Esophagus muscularis mucosa (tissue), 4 donors: Measurements from ENCODE around the gene SPEF1. TPM values are rescaled to one million over a fixed set of nuclear protein-coding genes. Genes with fewer than 3 reads are reported as not detected.

Experiments used
- DNase-seq: peaks from one replicate; pipeline ENCODE4 v3.0.0-alpha.2; 2017; ENCODE audit errors: extremely low spot score
- H3K27ac ChIP-seq, 4 donors: fragments of 200-600 bp; sonication (generic); replicated peaks in 1 of 4; 1 replicate in 3 of 4; 2 replicates in 1 of 4; pipeline ENCODE4 v1.5.1; 2016 to 2019; ENCODE audit warnings: mild to moderate bottlenecking in 1 of 4
- H3K27me3 ChIP-seq, 4 donors: fragments of 200-600 bp; sonication (generic); one replicate each; pipeline versions ENCODE4 v1.5.1 to v1.6.0; 2016 to 2019
- H3K36me3 ChIP-seq, 4 donors: fragments of 200-600 bp; sonication (generic); one replicate each; pipeline ENCODE4 v1.5.1; 2016 to 2019
- H3K4me1 ChIP-seq, 4 donors: fragments of 200-600 bp; sonication (generic); one replicate each; pipeline ENCODE4 v1.5.1; 2016 to 2019
- H3K4me3 ChIP-seq, 4 donors: fragments of 200-600 bp; sonication (generic); 1 replicate in 2 of 4; 2 replicates in 2 of 4; pipeline ENCODE4 v1.5.1; 2016 to 2019; ENCODE audit warnings: mild to moderate bottlenecking in 4 of 4, moderate library complexity in 1 of 4
- H3K9me3 ChIP-seq, 4 donors: fragments of 200-600 bp; sonication (generic); 1 replicate in 3 of 4; 2 replicates in 1 of 4; pipeline ENCODE4 v1.5.1; 2016 to 2019
- CTCF ChIP-seq, 3 experiments: fragments of 200-600 bp in 2 of 3; fragments of 450-650 bp in 1 of 3; sonication (generic) in 2 of 3; IDR thresholded peaks; one replicate each; pipeline ENCODE4 v1.5.1; 2017 to 2019; ENCODE audit warnings: antibody characterized with exemption in 3 of 3, mild to moderate bottlenecking in 2 of 3, moderate library complexity in 1 of 3
- EP300 ChIP-seq: sonication (generic); formaldehyde crosslinking; IDR thresholded peaks from one replicate; pipeline ENCODE4 v1.6.1; 2017; ENCODE audit warnings: antibody characterized with exemption
- POLR2A ChIP-seq: fragments of 450-650 bp; IDR thresholded peaks from one replicate; pipeline ENCODE4 v1.6.1; 2017; ENCODE audit warnings: antibody characterized with exemption, moderate library complexity, mild to moderate bottlenecking, low read depth
- POLR2AphosphoS5 ChIP-seq, 2 donors: sonication (generic); formaldehyde crosslinking; IDR thresholded peaks; one replicate each; pipeline ENCODE4 v1.6.1; 2017; ENCODE audit warnings: antibody characterized with exemption in 2 of 2
- WGBS: methylation state at CpG from one replicate; pipeline ENCODE4 v1.1.5; 2018; 5-methylcytosine and 5-hydroxymethylcytosine counted together
- intact Hi-C: fragments of 100-400 bp; cut with DNase I; formaldehyde crosslinking; loops from one replicate; pipeline ENCODE4 v1.15.1; 2023
- total RNA-seq, 4 donors: library from RNA; depleted of rRNA; stranded (reverse); fragments of >200 nt; gene quantifications; one replicate each; pipeline versions ENCODE4 v1.1.0 to v1.2.1, GENCODE V29; 2016

The SPEF1 gene
- total RNA-seq, 4 donors from 2014 or later: 0.50 TPM; not detected in 3

- peaks cover 28 to 39% (median 33%) of the 10 kb centered on the region in 4 donors for H3K4me1 ChIP-seq
- intact Hi-C loops: loop anchor here (2.0 kb wide), 1 partner anchor 33 kb away; the partner anchor contains the start of gene CENPB
- TF ChIP-seq POLR2A (no peak), POLR2AphosphoS5 (IDR thresholded peaks at IDR 0.05) (no peak), CTCF (IDR thresholded peaks at IDR 0.05) (no peak), EP300 (no peak)
- peak overlapping the region; percentile 65 to 85 (median 74) for H3K4me3 ChIP-seq
- no peaks in the 10 kb centered on the region for H3K9me3 ChIP-seq
- H3K27ac ChIP-seq: peak overlapping the region; percentile 91 to 98 (median 95)
- WGBS: 70% methylated on average over 19 of the region's 20 CpGs
- no peak for DNase-seq
- H3K27me3 ChIP-seq: no peaks in the 10 kb centered on the region
- H3K36me3 ChIP-seq: peaks cover 19 to 26% (median 23%) of the 10 kb centered on the region in 4 donors
These were observed 38.3 kb upstream of the SPEF1 start for GRCh38 chr20:3819411-3820047.

GRCh38 chr20:3818155-3819151 lies 37.2 kb upstream of the SPEF1 start:
- TF ChIP-seq CTCF (IDR thresholded peaks at IDR 0.05): peak; percentile 47 to 65 (median 61)
- no peak for TF ChIP-seq POLR2A
- TF ChIP-seq EP300: no peak
- peak in 1 of 2 donors; percentile 51 for TF ChIP-seq POLR2AphosphoS5 (IDR thresholded peaks at IDR 0.05)
- H3K4me3 ChIP-seq: no peak overlapping the region
- intact Hi-C loops: no loop called here
- 85% methylated on average over 5 of the region's 8 CpGs for WGBS
- peak overlapping the region; percentile 91 to 98 (median 95) for H3K27ac ChIP-seq
- no peak for DNase-seq
- no peaks in the 10 kb centered on the region for H3K9me3 ChIP-seq
- no peaks in the 10 kb centered on the region for H3K27me3 ChIP-seq
- H3K36me3 ChIP-seq: peaks cover 10 to 16% (median 13%) of the 10 kb centered on the region in 4 donors
- H3K4me1 ChIP-seq: peaks cover 28 to 45% (median 38%) of the 10 kb centered on the region in 4 donors

- no peak overlapping the region for H3K4me3 ChIP-seq
- no peaks in the 10 kb centered on the region for H3K36me3 ChIP-seq
- WGBS: 81% methylated on average over 9 of the region's 9 CpGs
- no peaks in the 10 kb centered on the region for H3K27me3 ChIP-seq
- peak; percentile 60 for DNase-seq
- H3K9me3 ChIP-seq: no peaks in the 10 kb centered on the region
- no peak for TF ChIP-seq CTCF (IDR thresholded peaks at IDR 0.05)
- TF ChIP-seq POLR2AphosphoS5 (IDR thresholded peaks at IDR 0.05): no peak
- TF ChIP-seq EP300: no peak
- TF ChIP-seq POLR2A: no peak
- peaks cover 37 to 60% (median 46%) of the 10 kb centered on the region in 4 donors for H3K4me1 ChIP-seq
- intact Hi-C loops: no loop called here
- no peak overlapping the region for H3K27ac ChIP-seq
These were observed 34.6 kb upstream of the SPEF1 start for GRCh38 chr20:3815703-3816315.

GRCh38 chr20:3814928-3815495 lies 33.8 kb upstream of the SPEF1 start:
- Histone ChIP-seq H3K36me3 (no peaks in the 10 kb centered on the region), H3K27ac (no peak overlapping the region), H3K27me3 (no peaks in the 10 kb centered on the region), H3K4me3 (no peak overlapping the region), H3K9me3 (no peaks in the 10 kb centered on the region), H3K4me1 (peaks cover 43 to 68% (median 54%) of the 10 kb centered on the region in 4 donors)
- 70% methylated on average over 7 of the region's 7 CpGs for WGBS
- intact Hi-C loops: no loop called here
- TF ChIP-seq EP300 (no peak), POLR2A (no peak), POLR2AphosphoS5 (IDR thresholded peaks at IDR 0.05) (no peak), CTCF (IDR thresholded peaks at IDR 0.05) (no peak)
- DNase-seq: no peak
